Heart right ventricle (tissue), 16 donors: ENCODE data around the gene GPC2. TPM values are rescaled to one million over a fixed set of nuclear protein-coding genes. Genes with fewer than 3 reads are reported as not detected.
"Not testable (repeated sequence)": the region's sequence is repeated elsewhere in the genome, so short reads cannot be mapped to it uniquely, and the experiment has no call there.

ENCODE experiments used
- ATAC-seq, 8 donors: fragments of 200-7000 bp; cut with Tn5 transposase; one replicate each; pipeline ENCODE4 v1.9.1; 2020; ENCODE audit warnings: mild to moderate bottlenecking in 8 of 8, moderate library complexity in 8 of 8, moderate number of reproducible peaks in 1 of 8
- DNase-seq, 2 donors: peaks; one replicate each; pipeline ENCODE4 v3.0.0-alpha.2; 2020
- H3K27ac ChIP-seq, 10 donors: fragments of 200-600 bp; sonication (generic) in 2 of 10; one replicate each; pipeline versions ENCODE4 v1.5.0 to v1.8.0; 2020 to 2022; ENCODE audit warnings: mild to moderate bottlenecking in 3 of 10
- H3K27me3 ChIP-seq, 7 donors: fragments of 200-600 bp; one replicate each; pipeline ENCODE4 v1.8.0; 2021 to 2022; ENCODE audit warnings: mild to moderate bottlenecking in 2 of 7
- H3K36me3 ChIP-seq, 9 donors: fragments of 200-600 bp; sonication (generic) in 1 of 9; one replicate each; pipeline versions ENCODE4 v1.5.0 to v1.8.0; 2020 to 2022; ENCODE audit warnings: mild to moderate bottlenecking in 2 of 9
- H3K4me1 ChIP-seq, 9 donors: fragments of 200-600 bp; sonication (generic) in 1 of 9; one replicate each; pipeline versions ENCODE4 v1.5.0 to v1.8.0; 2020 to 2022; ENCODE audit warnings: mild to moderate bottlenecking in 4 of 9
- H3K4me3 ChIP-seq, 10 donors: fragments of 200-600 bp; sonication (generic) in 2 of 10; one replicate each; pipeline versions ENCODE4 v1.5.0 to v1.8.0; 2020 to 2022; ENCODE audit warnings: mild to moderate bottlenecking in 7 of 10, moderate library complexity in 2 of 10
- H3K9me3 ChIP-seq, 11 donors: fragments of 200-600 bp in 10 of 11; sonication (generic) in 2 of 11; one replicate each; pipeline versions ENCODE4 v1.5.0 to v1.8.0; 2013 to 2022; ENCODE audit warnings: mild to moderate bottlenecking in 2 of 11, control low read depth in 1 of 11, moderate library complexity in 1 of 11
- WGBS, 2 donors: extraction: QIAGEN DNeasy Blood & Tissue Kit; methylation state at CpG; one replicate each; pipeline ENCODE4 v1.1.7; 2013; ENCODE audit warnings: inconsistent platforms in 1 of 2; 5-methylcytosine and 5-hydroxymethylcytosine counted together
- intact Hi-C, 10 donors: fragments of 100-400 bp; cut with DNase I; formaldehyde crosslinking; loops; one replicate each; pipeline versions ENCODE4 v1.11.1 to v1.14.2; 2022
- polyA plus RNA-seq, 2 donors: library from polyadenylated mRNA; stranded (reverse); fragments of 200-250 nt; gene quantifications; one replicate each; pipeline ENCODE4 v1.2.3, GENCODE V29; 2013
- total RNA-seq, 10 donors: library from RNA; stranded (reverse); fragmentation: NEBNext Ultra II Directional in 3 of 10; extraction: Animal tissue kit (Norgen Biotek cat#: 25700) in 3 of 10; gene quantifications; one replicate each; pipeline versions ENCODE4 v1.2.1 to v1.2.4, GENCODE V29; 2021 to 2023
- TF ChIP-seq, protein P1 (sequence below), 9 donors: fragments of 200-600 bp; sonication (generic) in 2 of 9; IDR thresholded peaks; one replicate each; pipeline versions ENCODE4 v1.5.0 to v1.8.0; 2021 to 2022; ENCODE audit warnings: antibody characterized with exemption in 9 of 9, mild to moderate bottlenecking in 5 of 9, moderate library complexity in 1 of 9
- donor health status: Arrhythmogenic right ventricular cardiomyopathy.
- donor health status: ischemic (EF 13 %, LVEDD 7.1; RV severe dilation, severe dysfunction).
- donor health status: healthy with polysubstance abuse.
- donor health status: DM: no; HTN: yes; CAD: no.
- donor health status: DM: no; HTN: no; CAD: no.
- donor health status: ischemic (EF 25% LVEDD 6.9; RV normal size, moderate dysfunction).
- donor health status: ischemic (EF 25% LVEDD 5.7; RV mildly dilated, moderate dysfunction).
- donor health status: healthy.
- donor health status: DM: yes; HTN: yes; CAD: no.
- donor health status: Ischemic cardiomyopathy.
- donor health status: ischemic (EF 35%, LVEDD 5.7; RV mildly dilated, moderate dysfunction).
- donor health status: nonischemic (EF 11% LVEDD 7.7; RV severe dilation, severe dysfunction).
- donor health status: DM: yes; HTN: yes; CAD: no.
- donor health status: PGD.
- donor health status: ischemic (EF 29% LVEDD 5.4; RV normal size, mild dysfunction).
- donor health status: nonischemic (EF 23%, LVEDD 6.1; RV moderate dilation, normal function).

Gene GPC2
- total and polyA plus RNA-seq, 12 donors, result 0.11 to 1.1 (median 0.51) TPM; not detected in 2

GRCh38 chr7:100219271-100219737, 42.1 kb upstream of the GPC2 start:
- WGBS, 2 donors, result 90 to 92% methylated on average over 10 of the region's 10 CpGs
- Histone ChIP-seq H3K36me3 (peaks cover 0 to 25% (median 0%) of the 10 kb centered on the region in 9 donors), H3K27me3 (no peaks in the 10 kb centered on the region), H3K9me3 (no peaks in the 10 kb centered on the region), H3K4me1 (peaks cover 0 to 10% (median 6%) of the 10 kb centered on the region in 9 donors), H3K27ac (peak overlapping the region in 1 of 10 donors; percentile 90), H3K4me3 (peak overlapping the region in 1 of 10 donors; percentile 50)
- TF ChIP-seq, protein P1, sequence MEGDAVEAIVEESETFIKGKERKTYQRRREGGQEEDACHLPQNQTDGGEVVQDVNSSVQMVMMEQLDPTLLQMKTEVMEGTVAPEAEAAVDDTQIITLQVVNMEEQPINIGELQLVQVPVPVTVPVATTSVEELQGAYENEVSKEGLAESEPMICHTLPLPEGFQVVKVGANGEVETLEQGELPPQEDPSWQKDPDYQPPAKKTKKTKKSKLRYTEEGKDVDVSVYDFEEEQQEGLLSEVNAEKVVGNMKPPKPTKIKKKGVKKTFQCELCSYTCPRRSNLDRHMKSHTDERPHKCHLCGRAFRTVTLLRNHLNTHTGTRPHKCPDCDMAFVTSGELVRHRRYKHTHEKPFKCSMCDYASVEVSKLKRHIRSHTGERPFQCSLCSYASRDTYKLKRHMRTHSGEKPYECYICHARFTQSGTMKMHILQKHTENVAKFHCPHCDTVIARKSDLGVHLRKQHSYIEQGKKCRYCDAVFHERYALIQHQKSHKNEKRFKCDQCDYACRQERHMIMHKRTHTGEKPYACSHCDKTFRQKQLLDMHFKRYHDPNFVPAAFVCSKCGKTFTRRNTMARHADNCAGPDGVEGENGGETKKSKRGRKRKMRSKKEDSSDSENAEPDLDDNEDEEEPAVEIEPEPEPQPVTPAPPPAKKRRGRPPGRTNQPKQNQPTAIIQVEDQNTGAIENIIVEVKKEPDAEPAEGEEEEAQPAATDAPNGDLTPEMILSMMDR (IDR thresholded peaks at IDR 0.05), result no peak
- ATAC-seq (no peak), DNase-seq (no peak)
- intact Hi-C loops, result loop anchor here in 5 of 10 donors (5.0 to 10.0 kb wide), 2 partner anchors 65 to 87 kb away; partner anchors contain the start of gene TRAPPC14 (in 1 of the 5)

DNA sequence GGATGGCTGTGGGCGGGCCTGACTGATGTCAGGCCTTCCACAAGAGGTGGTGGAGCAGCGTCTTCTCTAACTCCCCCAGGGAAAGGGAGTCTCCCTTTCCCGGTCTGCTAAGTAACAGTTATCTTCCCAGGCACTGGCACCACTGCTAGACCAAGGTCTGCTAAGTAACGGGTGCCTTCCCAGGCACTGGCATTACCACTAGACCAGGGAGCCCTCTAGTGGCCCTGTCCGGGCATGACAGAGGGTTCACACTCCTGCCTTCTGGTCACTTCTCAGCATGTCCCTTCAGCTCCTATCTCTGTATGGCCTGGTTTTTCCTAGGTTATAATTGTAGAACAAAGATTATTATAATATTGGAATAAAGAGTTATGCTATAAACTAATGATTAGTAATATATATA, 40.8 kb upstream of the GPC2 start:
- H3K9me3 ChIP-seq, H3K4me3 ChIP-seq, H3K27ac ChIP-seq, H3K27me3 ChIP-seq: not testable (repeated sequence)
- DNase-seq (peak; percentile 86 to 88), ATAC-seq (peak in 6 of 8 donors; percentile 39 to 77 (median 48))
- intact Hi-C loops, result loop anchor here in 8 of 10 donors (2.0 to 10.0 kb wide), 3 partner anchors 63 to 86 kb away; partner anchors contain the start of gene TRAPPC14 (in 1 of the 8)
- TF ChIP-seq, protein P1 (IDR thresholded peaks at IDR 0.05), result peak in 8 of 9 donors; percentile 26 to 67 (median 52)
- peaks cover 0 to 10% (median 6%) of the 10 kb centered on the region in 9 donors for H3K4me1 ChIP-seq
- 0% methylated on average over 1 to 2 of the region's 5 CpGs for WGBS, 2 donors
- H3K36me3 ChIP-seq, result peaks cover 0 to 22% (median 0%) of the 10 kb centered on the region in 9 donors

DNA sequence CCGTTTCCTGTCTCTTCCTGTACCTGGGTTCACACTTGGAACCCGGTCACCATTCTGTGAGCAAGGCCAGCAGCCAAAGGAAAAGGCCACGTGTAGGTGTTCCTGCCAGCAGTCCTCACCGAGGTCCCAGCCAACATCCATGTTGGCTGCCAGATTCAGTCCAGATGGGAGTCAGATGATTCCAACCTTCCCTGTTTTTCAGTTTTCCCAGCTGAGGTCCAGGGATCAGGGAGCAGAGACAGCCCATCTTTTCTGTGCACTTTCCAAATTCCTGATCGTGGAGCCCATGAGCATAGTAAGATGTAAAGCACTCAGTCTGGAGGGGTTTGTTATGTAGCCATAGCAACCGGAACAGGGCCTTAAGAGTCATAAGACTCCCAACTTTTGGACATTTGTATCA, 38.7 kb upstream of the GPC2 start:
- intact Hi-C loops, result loop anchor here in 8 of 10 donors (2.0 to 10.0 kb wide), 3 partner anchors 61 to 84 kb away; partner anchors contain the start of gene TRAPPC14 (in 1 of the 8)
- Histone ChIP-seq H3K4me3 (no peak overlapping the region), H3K27me3 (no peaks in the 10 kb centered on the region), H3K27ac (peak overlapping the region in 1 of 10 donors; percentile 18), H3K9me3 (no peaks in the 10 kb centered on the region), H3K4me1 (peaks cover 0 to 10% (median 6%) of the 10 kb centered on the region in 9 donors), H3K36me3 (peaks cover 0 to 6% (median 0%) of the 10 kb centered on the region in 9 donors)
- DNase-seq (peak; percentile 40 to 43), ATAC-seq (peak; percentile 32 to 81 (median 64))
- TF ChIP-seq, protein P1 (IDR thresholded peaks at IDR 0.05), result no peak
- 24 to 27% methylated on average over 6 of the region's 6 CpGs for WGBS, 2 donors

GRCh38 chr7:100214356-100214755, 37.2 kb upstream of the GPC2 start:
- H3K9me3 ChIP-seq, H3K36me3 ChIP-seq, H3K27me3 ChIP-seq, H3K4me3 ChIP-seq, DNase-seq, H3K27ac ChIP-seq, ATAC-seq: not testable (repeated sequence)
- peaks cover 0 to 10% (median 6%) of the 10 kb centered on the region in 9 donors for H3K4me1 ChIP-seq
- WGBS, 2 donors, result 85 to 88% methylated on average over 5 of the region's 5 CpGs
- intact Hi-C loops, result loop anchor here in 2 of 10 donors (5.0 to 10.0 kb wide), 2 partner anchors 60 to 82 kb away; partner anchors contain the start of gene TRAPPC14 (in 1 of the 2)

DNA sequence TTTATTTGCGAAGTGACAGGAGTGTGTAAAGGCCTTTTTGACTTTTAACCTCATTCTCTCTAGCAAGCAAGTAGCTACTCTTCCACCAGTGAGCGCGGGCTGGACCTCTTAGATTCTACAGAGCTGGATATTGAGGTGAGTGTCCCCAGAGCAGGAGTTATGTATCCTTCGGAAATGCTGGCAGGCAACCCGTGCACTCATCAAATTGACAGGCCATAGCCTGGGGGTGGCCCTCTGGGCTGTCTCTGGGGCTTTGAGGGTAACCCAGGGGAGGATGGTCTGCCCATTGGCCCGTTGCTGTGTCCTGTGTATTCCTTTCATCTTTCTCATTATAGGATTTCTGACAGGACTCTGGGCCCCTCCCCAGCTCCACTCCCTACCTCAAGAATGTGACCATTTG, 36.5 kb upstream of the GPC2 start:
- ATAC-seq (no peak), DNase-seq (no peak)
- Histone ChIP-seq H3K27ac (no peak overlapping the region), H3K36me3 (no peaks in the 10 kb centered on the region), H3K9me3 (no peaks in the 10 kb centered on the region), H3K27me3 (peaks cover 0 to 4% (median 0%) of the 10 kb centered on the region in 7 donors), H3K4me3 (no peak overlapping the region), H3K4me1 (peaks cover 0 to 10% (median 6%) of the 10 kb centered on the region in 9 donors)
- TF ChIP-seq, protein P1 (IDR thresholded peaks at IDR 0.05), result no peak
- WGBS, 2 donors, result 61 to 75% methylated on average over 6 of the region's 6 CpGs
- intact Hi-C loops, result loop anchor here in 2 of 10 donors (5.0 to 10.0 kb wide), 2 partner anchors 59 to 81 kb away; partner anchors contain the start of gene TRAPPC14 (in 1 of the 2)
